Erythroblast (primary cell): ENCODE measurements around the gene CORO1C.
"Not testable (repeated sequence)": the region's sequence is repeated elsewhere in the genome, so short reads cannot be mapped to it uniquely, and the experiment has no call there.

ENCODE experiments used
- DNase-seq, 2 experiments: peaks; one replicate each; lab custom pipeline; 2025; lab: John Stamatoyannopoulos, UW
- GATA1 ChIP-seq: IDR thresholded peaks from 2 replicates; pipeline ENCODE4 v1.6.1; 2011; ENCODE audit warnings: low read depth, mild to moderate bottlenecking, control low read depth, low read length, moderate library complexity
- POLR2A ChIP-seq: IDR thresholded peaks from 2 replicates; pipeline ENCODE4 v1.6.1; 2011; ENCODE audit warnings: mild to moderate bottlenecking, low read length

Gene CORO1C

DNA sequence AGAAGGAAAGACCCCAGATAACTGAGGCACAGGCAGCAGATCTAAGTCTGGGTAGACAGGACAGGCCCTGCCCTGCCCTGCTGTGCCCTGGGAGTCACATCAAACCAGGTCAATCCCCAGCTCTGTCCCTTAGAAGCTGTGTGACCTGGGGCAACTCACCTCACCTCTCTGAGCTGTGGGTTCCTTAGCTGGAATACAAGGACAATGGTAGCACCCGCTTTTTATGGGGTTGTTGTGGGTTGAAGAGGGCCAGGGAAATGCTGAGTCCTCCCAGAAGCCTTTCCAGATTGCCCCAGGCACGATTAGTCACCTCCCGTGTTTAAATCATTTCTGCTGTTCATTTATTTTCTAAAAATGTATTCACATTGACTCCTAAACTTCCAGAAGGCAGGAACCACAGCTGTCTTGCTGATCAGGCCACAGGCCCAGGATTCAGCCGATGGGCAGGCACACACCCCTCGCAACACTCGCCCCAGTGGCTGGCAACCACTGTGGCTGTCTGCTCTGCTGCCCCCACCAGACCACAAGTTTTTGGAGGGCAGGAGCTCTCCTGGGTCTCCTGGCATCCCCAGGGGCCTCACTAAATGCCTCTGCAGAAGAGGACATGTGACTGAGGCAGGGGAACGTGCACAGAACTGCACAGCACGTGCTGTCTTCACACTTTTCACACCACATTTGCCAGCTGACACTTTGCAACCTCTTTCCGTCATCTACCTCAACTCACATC is 100.7 kb downstream of the CORO1C start:
- DNase-seq: peak; percentile 36 to 68
- TF ChIP-seq POLR2A: no peak
- TF ChIP-seq GATA1: no peak

- TF ChIP-seq POLR2A (peak; percentile 92), GATA1 (no peak)
- DNase-seq: peak; percentile 93 to 95
These were observed 101.4 kb downstream of the CORO1C start for GRCh38 chr12:108629824-108630476.

GRCh38 chr12:108629151-108629550 is 102.2 kb downstream of the CORO1C start:
- TF ChIP-seq POLR2A (no peak), GATA1 (no peak)
- DNase-seq: peak; percentile 70 to 80

- TF ChIP-seq POLR2A: no peak
- no peak for DNase-seq
These were observed 104.0 kb downstream of the CORO1C start for GRCh38 chr12:108627134-108627920.

DNA sequence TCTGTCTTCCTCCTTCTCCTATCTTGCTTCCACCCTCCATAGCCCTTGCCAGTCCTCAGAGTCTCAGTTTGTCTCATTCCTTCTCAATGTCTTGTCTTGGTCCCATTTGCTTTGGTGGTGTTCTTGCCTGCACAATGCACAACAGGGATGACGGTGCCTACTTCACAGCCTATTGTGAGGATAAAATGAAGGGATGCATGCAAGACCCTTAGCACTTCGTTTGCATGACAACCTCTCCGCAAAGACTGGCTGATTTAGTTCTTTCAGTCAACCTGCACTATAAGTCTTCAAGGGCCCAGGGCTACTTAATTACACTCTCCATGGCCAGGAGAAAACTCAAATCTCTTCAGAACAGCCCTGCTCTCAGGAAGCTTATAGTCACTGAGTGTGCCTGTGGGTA is 106.1 kb downstream of the CORO1C start:
- TF ChIP-seq GATA1: no peak
- TF ChIP-seq POLR2A: no peak
- DNase-seq: no peak

DNA sequence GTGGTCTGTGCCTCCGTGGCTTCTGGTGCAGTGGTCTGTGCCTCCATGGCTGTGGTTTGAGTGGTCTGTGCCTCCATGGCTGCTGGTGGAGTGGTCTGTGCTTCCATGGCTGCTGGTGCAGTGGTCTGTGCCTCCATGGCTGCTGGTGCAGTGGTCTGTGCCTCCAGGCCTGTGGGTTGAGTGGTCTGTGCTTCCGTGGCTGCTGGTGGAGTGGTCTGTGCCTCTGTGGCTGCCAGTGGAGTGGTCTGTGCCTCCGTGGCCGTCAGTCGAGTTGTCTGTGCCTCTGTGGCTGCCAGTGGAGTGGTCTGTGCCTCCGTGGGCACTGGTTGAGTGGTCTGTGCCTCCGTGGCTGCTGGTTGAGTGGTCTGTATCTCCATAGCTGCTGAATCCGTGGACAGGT is 107.7 kb downstream of the CORO1C start:
- TF ChIP-seq GATA1 (no peak), POLR2A (no peak)
- DNase-seq: peak in 1 of 2 experiments; percentile 50

DNA sequence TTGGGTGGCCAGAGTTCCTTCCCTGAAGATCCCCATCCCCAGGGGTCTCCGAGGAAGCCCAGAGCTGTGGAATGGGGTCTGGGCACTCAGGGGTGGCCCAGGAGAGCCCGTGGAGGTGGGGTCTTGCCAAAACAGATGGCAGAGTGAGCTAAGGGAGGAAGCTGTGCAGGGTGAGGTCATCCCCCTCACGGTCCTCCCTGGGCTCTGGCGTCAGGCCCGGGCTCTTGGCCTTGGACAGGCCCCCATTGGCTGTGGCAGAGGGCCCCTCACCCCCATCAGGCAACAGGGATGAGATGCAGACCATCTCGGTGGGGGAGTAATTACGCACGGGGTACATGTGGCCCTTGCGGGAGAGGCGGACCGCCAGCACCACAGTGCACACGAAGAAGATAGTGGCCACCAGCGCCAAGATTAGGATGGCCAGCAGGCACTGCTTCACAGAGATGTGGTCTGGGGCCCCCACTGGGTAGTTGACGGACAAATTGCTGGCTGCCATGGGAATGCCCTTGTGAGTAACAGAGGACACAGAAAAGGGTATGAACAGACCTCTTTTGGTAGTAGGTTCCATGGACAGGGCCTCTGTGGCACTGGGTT is 108.3 kb downstream of the CORO1C start:
- DNase-seq: no peak
- TF ChIP-seq POLR2A: no peak
- no peak for TF ChIP-seq GATA1

- no peak for TF ChIP-seq POLR2A
- DNase-seq: peak in 1 of 2 experiments; percentile 23
These were observed 108.9 kb downstream of the CORO1C start for GRCh38 chr12:108622421-108622820.

GRCh38 chr12:108621161-108621560 is 110.2 kb downstream of the CORO1C start:
- TF ChIP-seq GATA1 (no peak), POLR2A (no peak)
- no peak for DNase-seq

DNA sequence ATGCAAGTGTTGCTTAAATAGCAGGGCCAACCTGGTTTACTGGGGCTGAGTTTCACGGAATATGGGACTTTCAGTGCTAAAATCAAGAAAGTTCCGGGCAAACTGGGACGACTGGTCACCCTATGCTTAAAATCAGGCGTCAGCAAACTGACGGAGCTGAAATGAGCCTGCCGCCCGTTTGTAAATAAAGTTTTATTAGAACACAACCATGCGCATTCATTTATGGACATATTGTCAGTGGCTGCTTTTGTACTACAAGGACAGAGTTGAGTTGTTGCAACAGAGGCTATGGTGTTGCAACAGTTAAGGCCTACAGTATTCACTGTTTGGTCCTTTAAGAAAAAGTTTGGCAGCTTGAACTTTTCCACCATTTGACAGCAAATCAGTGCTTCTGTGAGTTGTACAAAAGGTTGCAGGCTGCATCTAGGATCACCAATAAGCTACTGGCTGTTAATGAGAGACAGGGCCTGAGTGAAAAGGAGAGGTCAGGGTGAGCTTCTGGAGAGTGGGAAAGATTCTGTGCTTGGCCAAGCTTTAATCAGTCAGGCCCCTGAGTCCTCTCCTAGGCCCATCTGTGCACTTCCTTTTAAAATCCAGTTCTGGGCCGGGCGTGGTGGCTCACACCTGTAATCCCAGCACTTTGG is 111.0 kb downstream of the CORO1C start:
- no peak for TF ChIP-seq GATA1
- TF ChIP-seq POLR2A: no peak

DNA sequence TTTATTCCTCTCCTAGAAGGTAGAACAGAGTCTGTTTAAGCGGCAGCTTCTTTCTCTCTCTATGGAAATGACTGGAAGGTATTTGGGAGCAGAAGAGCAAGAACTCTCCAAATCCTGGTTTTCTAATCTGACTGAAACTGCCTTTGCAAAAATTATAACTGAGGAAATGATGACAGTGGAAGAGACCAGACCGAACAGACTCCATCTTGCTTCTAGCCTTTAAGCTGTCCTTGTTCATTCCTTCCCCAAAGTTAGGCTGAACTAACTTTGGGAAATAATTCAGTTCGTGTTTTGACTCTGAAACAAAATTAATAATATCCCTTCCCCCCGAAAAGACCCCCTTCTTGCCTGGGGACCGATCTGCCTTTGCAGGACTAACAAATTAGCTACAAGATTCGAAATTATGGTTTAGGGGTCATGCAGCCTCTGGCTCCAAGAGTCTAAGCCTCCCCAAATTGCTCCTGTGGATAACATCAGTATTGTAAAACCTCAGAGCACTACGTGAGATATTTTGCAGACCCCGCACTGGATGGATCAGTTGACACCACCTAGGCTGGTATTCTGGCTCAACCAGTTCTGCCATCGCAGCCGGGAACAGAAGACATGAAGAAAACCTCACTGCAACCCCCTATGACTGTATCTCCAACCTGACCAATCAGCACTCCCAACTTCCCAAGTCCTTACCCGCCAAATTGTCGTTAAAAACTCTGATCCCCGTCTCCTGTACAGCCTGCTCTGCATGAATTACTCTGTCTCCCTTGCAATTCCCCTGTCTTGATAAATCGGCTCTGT is 111.8 kb downstream of the CORO1C start:
- no peak for DNase-seq

More for the DNA sequence above, 111.0 kb downstream of the CORO1C start:
- DNase-seq: no peak

DNA sequence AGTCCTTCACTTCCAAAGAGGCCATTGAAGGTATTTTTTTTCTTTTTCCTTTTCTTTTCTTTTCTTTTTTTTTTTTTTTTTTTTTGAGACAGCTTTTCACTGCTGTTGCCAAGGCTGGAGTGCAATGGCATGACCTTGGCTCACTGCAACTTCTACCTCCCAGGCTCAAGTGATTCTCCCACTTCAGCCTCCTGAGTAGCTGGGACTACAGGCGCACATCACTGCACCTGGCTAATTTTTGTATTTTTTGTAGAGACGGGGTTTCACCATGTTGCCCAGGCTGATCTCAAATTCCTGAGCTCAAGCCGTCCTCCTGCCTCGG is 112.4 kb downstream of the CORO1C start:
- not testable (repeated sequence) for DNase-seq

More for the DNA sequence above, 111.8 kb downstream of the CORO1C start:
- TF ChIP-seq POLR2A (no peak), GATA1 (no peak)
